HEK293T (cell line): ENCODE data around the gene PPM1J.

ENCODE experiments used
- CTCF ChIA-PET: fragments of 350-600 bp; formaldehyde crosslinking; extraction: SDS; loops from one replicate; lab custom pipeline; 2021; ENCODE audit warnings: antibody characterized with exemption, inconsistent platforms; lab: Yijun Ruan, JAX
- POLR2A ChIA-PET: fragments of 350-600 bp; formaldehyde crosslinking; extraction: SDS; loops from one replicate; lab custom pipeline; 2020; ENCODE audit warnings: antibody characterized with exemption, inconsistent platforms; lab: Yijun Ruan, JAX
- DNase-seq: peaks from one replicate; pipeline ENCODE4 v3.0.0; 2012; ENCODE audit warnings: mixed read lengths; ENCODE audit errors: extremely low spot score
- ARNT ChIP-seq: fragments of 450-650 bp; IDR thresholded peaks from 2 replicates; pipeline ENCODE4 v1.6.1; 2017; ENCODE audit warnings: mild to moderate bottlenecking
- BHLHE40 ChIP-seq: fragments of 450-650 bp; IDR thresholded peaks from 2 replicates; pipeline ENCODE4 v1.6.1; 2016; ENCODE audit warnings: mild to moderate bottlenecking, moderate library complexity, borderline replicate concordance
- CTBP1 ChIP-seq: fragments of 450-650 bp; IDR thresholded peaks from 2 replicates; pipeline ENCODE4 v1.6.1; 2016; ENCODE audit warnings: borderline replicate concordance
- ELF4 ChIP-seq: fragments of 450-650 bp; IDR thresholded peaks from 2 replicates; pipeline ENCODE4 v1.6.1; 2017; ENCODE audit warnings: antibody characterized with exemption
- FOXA1 ChIP-seq: fragments of 450-650 bp; IDR thresholded peaks from 2 replicates; pipeline ENCODE4 v1.6.1; 2016; ENCODE audit warnings: mild to moderate bottlenecking
- FOXK2 ChIP-seq: fragments of 450-650 bp; IDR thresholded peaks from 2 replicates; pipeline ENCODE4 v1.6.1; 2016; ENCODE audit warnings: mild to moderate bottlenecking
- FOXM1 ChIP-seq: fragments of 450-650 bp; IDR thresholded peaks from 2 replicates; pipeline ENCODE4 v1.6.1; 2017; ENCODE audit warnings: mild to moderate bottlenecking, borderline replicate concordance
- HDGF ChIP-seq: fragments of 450-650 bp; IDR thresholded peaks from 2 replicates; pipeline ENCODE4 v1.6.1; 2017; ENCODE audit warnings: antibody characterized with exemption, borderline replicate concordance
- L3MBTL2 ChIP-seq: fragments of 450-650 bp; conservative IDR thresholded peaks from 2 replicates; pipeline ENCODE4 v1.6.1; 2016; ENCODE audit warnings: mild to moderate bottlenecking
- LEF1 ChIP-seq: fragments of 450-650 bp; IDR thresholded peaks from 2 replicates; pipeline ENCODE4 v1.6.1; 2017; ENCODE audit warnings: mild to moderate bottlenecking, borderline replicate concordance
- NFRKB ChIP-seq: fragments of 450-650 bp; IDR thresholded peaks from 2 replicates; pipeline ENCODE4 v1.6.1; 2016; ENCODE audit warnings: mild to moderate bottlenecking, moderate library complexity
- SP1 ChIP-seq: fragments of 450-650 bp; IDR thresholded peaks from 2 replicates; pipeline ENCODE4 v1.6.1; 2017
- SUZ12 ChIP-seq: fragments of 450-650 bp; IDR thresholded peaks from 2 replicates; pipeline ENCODE4 v1.6.1; 2016; ENCODE audit warnings: mild to moderate bottlenecking
- TARDBP ChIP-seq: fragments of 450-650 bp; IDR thresholded peaks from 2 replicates; pipeline ENCODE4 v1.6.1; 2016
- ZNF384 ChIP-seq: fragments of 450-650 bp; IDR thresholded peaks from 2 replicates; pipeline ENCODE4 v1.6.1; 2016
- TF ChIP-seq, protein P1 (sequence below): fragments of 450-650 bp; IDR thresholded peaks from 2 replicates; pipeline ENCODE4 v1.6.1; 2016

Gene PPM1J, protein sequence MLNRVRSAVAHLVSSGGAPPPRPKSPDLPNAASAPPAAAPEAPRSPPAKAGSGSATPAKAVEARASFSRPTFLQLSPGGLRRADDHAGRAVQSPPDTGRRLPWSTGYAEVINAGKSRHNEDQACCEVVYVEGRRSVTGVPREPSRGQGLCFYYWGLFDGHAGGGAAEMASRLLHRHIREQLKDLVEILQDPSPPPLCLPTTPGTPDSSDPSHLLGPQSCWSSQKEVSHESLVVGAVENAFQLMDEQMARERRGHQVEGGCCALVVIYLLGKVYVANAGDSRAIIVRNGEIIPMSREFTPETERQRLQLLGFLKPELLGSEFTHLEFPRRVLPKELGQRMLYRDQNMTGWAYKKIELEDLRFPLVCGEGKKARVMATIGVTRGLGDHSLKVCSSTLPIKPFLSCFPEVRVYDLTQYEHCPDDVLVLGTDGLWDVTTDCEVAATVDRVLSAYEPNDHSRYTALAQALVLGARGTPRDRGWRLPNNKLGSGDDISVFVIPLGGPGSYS

DNA sequence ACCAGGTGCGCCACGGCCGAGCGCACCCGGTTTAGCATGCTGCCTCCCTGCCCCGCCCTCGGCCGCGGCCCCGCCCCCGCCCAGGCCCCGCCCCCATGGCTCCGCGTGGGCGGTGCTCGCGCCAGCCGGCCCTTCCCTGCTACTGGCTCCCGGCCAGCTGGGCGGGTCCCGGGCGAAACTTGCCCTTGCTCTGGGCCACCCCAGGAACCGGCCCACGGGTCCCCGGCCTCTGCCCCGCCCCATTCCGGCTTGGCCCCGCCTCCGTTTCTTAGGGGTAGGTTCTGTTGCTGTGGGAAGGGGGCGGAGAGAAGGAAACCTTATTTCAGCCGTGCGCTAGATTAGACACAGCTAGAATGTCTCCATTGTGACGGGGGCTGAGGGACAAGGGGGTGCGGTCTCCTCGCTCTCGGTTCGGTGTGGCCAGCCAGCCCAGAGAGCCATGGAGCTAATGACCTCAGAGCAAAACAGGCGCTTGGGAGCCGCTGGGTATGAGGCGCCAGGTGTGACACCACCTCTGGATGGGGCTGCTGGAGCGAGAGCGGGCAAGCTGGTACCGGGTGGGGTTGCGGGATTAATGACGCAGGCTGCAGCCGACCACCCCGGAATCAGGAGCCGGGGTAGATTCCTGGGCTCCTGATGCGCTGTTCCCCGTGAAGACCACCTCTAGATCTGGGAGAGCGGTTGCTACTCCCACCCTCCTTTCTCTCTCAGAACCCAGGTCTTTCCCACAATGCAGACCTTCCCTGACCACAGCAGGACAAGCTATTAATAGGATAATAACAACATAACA is at the start of gene PPM1J:
PPM1J (minus strand) TSS at position 69 of the 790 bp plus-strand sequence; CDS start at position 38, 31 bp downstream.
- ChIA-PET CTCF (interaction anchor here (0.5 to 9.6 kb wide), 18 partner anchors 8 to 429 kb away, joined by 3 to 185 read pairs (median 5); partner anchors contain the start of genes LRIG2, MOV10 and RHOC), POLR2A (interaction anchor here (0.8 to 2.0 kb wide), 8 partner anchors 8 to 358 kb away, joined by 3 to 8 read pairs (median 4); partner anchors contain the start of genes LRIG2, MOV10, RHOC and ST7L)
- peak; percentile 99 for DNase-seq
- TF ChIP-seq ARNT (no peak), NFRKB (no peak), ELF4 (no peak), ZNF384 (no peak), TARDBP (no peak)

DNA sequence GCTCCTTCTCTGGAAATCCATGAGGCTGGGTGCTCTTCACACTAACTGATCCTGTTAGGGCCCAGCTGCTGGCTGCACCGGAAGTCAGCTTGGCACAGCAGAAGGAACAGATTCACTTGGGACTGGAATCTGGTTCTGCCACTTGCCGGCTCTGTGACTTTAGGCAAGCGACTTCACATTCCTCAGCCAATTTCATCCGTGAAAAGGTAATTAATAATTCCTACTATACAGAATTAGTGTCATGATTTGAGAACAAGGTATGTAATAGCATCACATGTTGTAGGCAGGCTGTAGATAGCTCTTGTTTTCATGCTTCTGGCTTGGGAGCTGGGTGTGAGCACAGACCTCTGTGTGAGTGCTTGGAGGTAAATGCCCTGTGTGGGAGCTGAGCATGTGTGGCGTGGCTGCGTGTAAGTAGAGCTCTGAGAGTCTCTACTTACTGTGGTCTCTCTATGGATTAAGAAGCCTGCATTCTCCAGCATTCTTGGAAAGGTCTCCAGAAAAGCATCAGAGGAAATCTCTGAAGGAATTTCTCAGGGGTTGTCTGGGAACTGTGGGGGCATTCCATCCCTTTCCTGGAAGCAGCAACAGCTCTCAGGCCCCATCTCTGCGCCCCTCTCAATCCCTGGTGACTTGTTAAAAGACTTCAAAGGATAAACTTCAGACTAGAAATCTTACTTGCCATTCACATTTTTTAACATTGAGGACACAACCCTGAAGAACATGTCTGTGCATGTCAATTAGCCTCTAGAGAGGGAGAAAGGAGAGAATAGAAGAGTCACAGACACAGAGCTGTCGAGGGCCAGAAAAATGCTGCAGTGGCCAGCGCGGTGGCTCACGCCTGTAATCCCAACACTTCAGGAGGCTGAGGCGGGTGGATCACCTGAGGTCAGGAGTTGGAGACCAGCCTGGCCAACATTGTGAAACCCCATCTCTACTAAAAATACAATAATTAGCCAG is 47.7 kb upstream of the PPM1J start:
- ChIA-PET CTCF (interaction anchor here (0.6 to 1.1 kb wide), 2 partner anchors 36 to 44 kb away, joined by 3 to 4 read pairs; a partner anchor contains a TSS), POLR2A (interaction anchor here (0.8 kb wide), 1 partner anchor 9 kb away, joined by 3 read pairs; no protein-coding TSS in a partner anchor)
- TF ChIP-seq LEF1 (no peak), ZNF384 (no peak), FOXM1 (no peak), SP1 (no peak), L3MBTL2 (no peak), ELF4 (no peak), HDGF (no peak), TARDBP (no peak), CTBP1 (no peak), SUZ12 (no peak), FOXA1 (no peak), FOXK2 (no peak), NFRKB (no peak), BHLHE40 (no peak), ARNT (no peak)
- TF ChIP-seq, protein P1, sequence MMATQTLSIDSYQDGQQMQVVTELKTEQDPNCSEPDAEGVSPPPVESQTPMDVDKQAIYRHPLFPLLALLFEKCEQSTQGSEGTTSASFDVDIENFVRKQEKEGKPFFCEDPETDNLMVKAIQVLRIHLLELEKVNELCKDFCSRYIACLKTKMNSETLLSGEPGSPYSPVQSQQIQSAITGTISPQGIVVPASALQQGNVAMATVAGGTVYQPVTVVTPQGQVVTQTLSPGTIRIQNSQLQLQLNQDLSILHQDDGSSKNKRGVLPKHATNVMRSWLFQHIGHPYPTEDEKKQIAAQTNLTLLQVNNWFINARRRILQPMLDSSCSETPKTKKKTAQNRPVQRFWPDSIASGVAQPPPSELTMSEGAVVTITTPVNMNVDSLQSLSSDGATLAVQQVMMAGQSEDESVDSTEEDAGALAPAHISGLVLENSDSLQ: no peak
- no peak for DNase-seq

DNA sequence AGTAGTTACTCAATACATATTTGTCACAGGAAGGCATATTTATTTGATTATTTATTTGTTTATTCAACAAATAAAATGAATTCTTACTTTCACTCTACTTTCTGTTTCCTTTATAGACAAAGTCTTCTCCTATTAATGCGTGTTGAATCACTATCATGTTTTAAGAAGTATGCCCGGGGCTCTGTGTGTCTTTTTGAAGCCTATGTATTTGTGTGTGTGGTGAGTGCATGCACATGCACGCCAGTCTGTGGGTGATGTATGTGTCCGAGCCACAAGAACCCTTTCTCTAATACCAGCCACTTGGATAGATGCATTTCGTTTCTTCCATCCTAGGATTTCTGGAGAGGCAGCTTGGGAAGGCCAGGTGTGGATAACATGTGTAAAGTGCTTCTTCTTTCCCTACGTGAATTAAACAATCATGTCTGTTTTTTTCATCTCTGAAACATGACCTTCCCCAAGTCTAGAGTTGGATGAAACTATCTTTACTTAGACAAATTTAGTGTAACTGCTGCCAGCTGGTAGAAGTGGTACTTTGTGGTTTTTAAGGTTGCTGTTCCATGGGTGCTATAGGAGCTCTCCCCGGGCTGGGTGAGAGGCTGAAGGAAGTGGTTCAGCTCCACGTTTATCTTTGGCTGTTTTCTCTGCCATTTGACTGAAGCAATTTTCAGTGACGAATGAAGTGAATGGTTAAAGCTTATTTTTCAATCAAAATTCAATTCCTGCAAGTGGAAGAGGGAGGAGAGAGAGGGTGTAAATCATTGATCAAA is 46.8 kb upstream of the PPM1J start:
- POLR2A ChIA-PET: interaction anchor here (0.8 kb wide), 1 partner anchor 8 kb away, joined by 3 read pairs; no protein-coding TSS in a partner anchor

DNA sequence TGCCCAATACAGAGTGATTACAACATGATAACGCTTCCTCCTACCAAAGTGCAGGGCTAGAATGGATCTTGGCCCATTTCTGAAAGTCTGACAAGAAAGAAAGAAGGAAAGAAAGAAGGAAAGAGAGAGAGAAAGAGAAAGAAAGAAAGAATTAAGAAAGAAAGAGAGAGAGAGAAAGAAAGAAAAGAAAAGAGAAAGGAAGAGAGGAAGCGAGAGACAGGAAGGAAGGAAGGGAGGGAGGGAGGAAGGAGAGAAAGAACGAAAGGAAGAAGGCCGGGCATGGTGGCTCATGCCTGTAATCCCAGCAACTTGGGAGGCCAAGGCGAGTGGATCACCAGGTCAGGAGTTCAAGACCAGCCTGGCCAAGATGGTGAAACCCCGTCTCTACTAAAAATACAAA is 44.1 kb upstream of the PPM1J start:
- TF ChIP-seq HDGF: no peak
- ChIA-PET POLR2A (no interaction called here), CTCF (no interaction called here)
- no peak for DNase-seq

More for the DNA sequence above, 46.8 kb upstream of the PPM1J start:
- CTCF ChIA-PET: interaction anchor here (0.6 to 1.1 kb wide), 2 partner anchors 35 to 43 kb away, joined by 3 to 4 read pairs; a partner anchor contains a TSS
- no peak for DNase-seq
- TF ChIP-seq FOXA1: no peak
- no peak for TF ChIP-seq ZNF384
- TF ChIP-seq SP1: no peak
- TF ChIP-seq CTBP1: no peak
- TF ChIP-seq SUZ12: no peak

DNA sequence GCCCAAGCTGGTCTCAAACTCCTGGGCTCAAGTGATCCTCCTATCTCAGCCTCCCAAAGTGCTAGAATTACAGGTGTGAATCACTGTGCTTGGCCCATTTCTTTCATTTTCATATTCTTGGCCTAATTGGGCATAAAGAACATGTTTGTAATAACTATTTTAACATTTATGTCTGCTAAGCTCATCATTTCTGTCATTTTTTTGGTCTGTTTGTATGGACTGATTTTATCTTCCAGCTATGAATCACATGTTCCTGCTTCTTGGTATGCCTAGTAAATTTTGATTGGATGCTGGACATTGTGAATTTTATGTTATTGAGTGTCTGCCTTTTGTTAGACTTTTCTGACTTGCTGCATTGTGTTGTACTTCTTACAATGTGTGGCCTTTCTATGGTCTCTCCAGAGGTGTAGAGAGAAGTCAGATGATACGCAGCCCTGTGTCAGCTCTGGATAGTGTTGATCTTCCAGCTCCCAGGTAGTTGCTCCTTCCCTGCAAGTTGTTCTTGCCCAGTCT is 39.0 kb upstream of the PPM1J start:
- ChIA-PET CTCF (no interaction called here), POLR2A (interaction anchor here (0.9 to 1.3 kb wide), 2 partner anchors 8 to 318 kb away, joined by 3 read pairs; no protein-coding TSS in a partner anchor)
- DNase-seq: no peak
- TF ChIP-seq FOXM1 (no peak), SP1 (no peak), HDGF (no peak), NFRKB (no peak), ELF4 (no peak)

DNA sequence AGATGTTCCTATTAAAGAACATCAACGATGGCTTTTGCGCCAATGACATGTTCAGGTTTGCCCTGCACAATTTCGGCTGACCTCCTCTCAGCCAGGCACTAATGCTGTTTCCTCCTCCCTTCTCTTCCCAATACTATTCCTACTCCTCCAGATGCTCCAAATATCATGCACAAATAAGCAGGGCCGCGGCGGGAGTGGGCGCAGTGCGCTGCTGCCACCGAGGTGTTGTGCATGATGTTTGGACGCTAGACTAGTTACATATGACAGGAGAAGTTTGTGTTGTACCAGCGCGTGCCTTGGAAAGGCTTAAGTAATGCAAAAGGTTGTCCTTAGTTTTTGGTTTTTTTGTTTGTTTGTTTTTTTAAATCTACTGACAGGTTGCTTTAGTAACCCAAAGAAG is 33.3 kb upstream of the PPM1J start:
- no peak for DNase-seq
- POLR2A ChIA-PET: no interaction called here
- TF ChIP-seq TARDBP: no peak
- TF ChIP-seq L3MBTL2: no peak
- no peak for TF ChIP-seq BHLHE40
- TF ChIP-seq SP1: no peak
- TF ChIP-seq FOXM1: no peak
- TF ChIP-seq, protein P1: no peak
- no peak for TF ChIP-seq FOXA1
- TF ChIP-seq ARNT: no peak
- no peak for TF ChIP-seq NFRKB
- TF ChIP-seq ELF4: no peak
- no peak for TF ChIP-seq LEF1
- no peak for TF ChIP-seq SUZ12
- no peak for TF ChIP-seq ZNF384
- no peak for TF ChIP-seq FOXK2
- TF ChIP-seq CTBP1: no peak
- no peak for TF ChIP-seq HDGF
- CTCF ChIA-PET: no interaction called here
